ENCODE data around the gene CCNG2.

GRCh38 chr4:77183777-77184420 lies 26.9 kb downstream of the CCNG2 start:
- no peak for TF ChIP-seq CTCF (IDR thresholded peaks at IDR 0.05)
- no peak for TF ChIP-seq POLR2A (IDR thresholded peaks at IDR 0.05)
